ENCODE data around the gene GNMT. TPM values are rescaled to one million over a fixed set of nuclear protein-coding genes. Genes with fewer than 3 reads are reported as not detected.
A peak's percentile ranks its signal among the peaks of the same experiment; 100 is the strongest.

Gene GNMT
- total RNA-seq (under 1 TPM; 0.20 to 0.99 TPM), polyA plus RNA-seq (ENCODE audit: insufficient read length in 2 of 2) (1 to 10 TPM; 2.6 to 5.1 TPM)
- long read RNA-seq, donor 1, partial matches to known transcripts: 5 of 5 reads
- long read RNA-seq, donor 1, other reads (novel, unspliced or antisense): 0 of 5 reads
- long read RNA-seq, donor 2: 0 reads
- long read RNA-seq, donor 3: 0 reads
- long read RNA-seq, donor 4: 0 reads

- peaks cover 46% of the 10 kb centered on the region for H3K36me3 ChIP-seq (ENCODE audit: control insufficient read depth, insufficient read depth, low read length)
- H3K4me3 ChIP-seq (ENCODE audit: low read depth, low read length): peak within 1 kb of the TSS; percentile 47
- H3K27ac ChIP-seq (ENCODE audit: low read depth, low read length): no peak within 1 kb of the TSS
- peak in 2 of 6 donors; percentile 43 to 71 for DNase-seq (ENCODE audit: low read depth in 4 of 6, low spot score in 6 of 6)
- peaks cover 11% of the 10 kb centered on the region for H3K27me3 ChIP-seq (ENCODE audit: control insufficient read depth, insufficient read depth, low read length)
- H3K9me3 ChIP-seq (ENCODE audit: control insufficient read depth, insufficient read depth, low read length): no peaks in the 10 kb centered on the region
- WGBS (ENCODE audit: insufficient coverage): 4% methylated on average over 61 of the region's 62 CpGs
- peaks cover 16% of the 10 kb centered on the region for H3K4me1 ChIP-seq (ENCODE audit: control insufficient read depth, insufficient read depth, low read length)
These were observed at the start of gene GNMT for GRCh38 chr6:42960243-42961019. TSS of gene GNMT (plus strand) at chr6:42960754. CDS start at chr6:42960768, 14 bp downstream.

- peak overlapping the region; percentile 29 for H3K4me3 ChIP-seq (ENCODE audit: low read depth, low read length)
These were observed 49.2 kb upstream of the GNMT start for GRCh38 chr6:42911171-42912021.

GRCh38 chr6:42914546-42914945 lies 46.0 kb upstream of the GNMT start:
- 86% methylated on average over 3 of the region's 4 CpGs for WGBS (ENCODE audit: insufficient coverage)
- H3K4me1 ChIP-seq (ENCODE audit: control insufficient read depth, insufficient read depth, low read length): peaks cover 11% of the 10 kb centered on the region
- H3K4me3 ChIP-seq (ENCODE audit: low read depth, low read length): no peak overlapping the region
- H3K9me3 ChIP-seq (ENCODE audit: control insufficient read depth, insufficient read depth, low read length): no peaks in the 10 kb centered on the region
- no peaks in the 10 kb centered on the region for H3K36me3 ChIP-seq (ENCODE audit: control insufficient read depth, insufficient read depth, low read length)
- no peak for DNase-seq (ENCODE audit: low read depth in 4 of 6, low spot score in 6 of 6)
- H3K27ac ChIP-seq (ENCODE audit: low read depth, low read length): no peak overlapping the region
- H3K27me3 ChIP-seq (ENCODE audit: control insufficient read depth, insufficient read depth, low read length): no peaks in the 10 kb centered on the region

More at GRCh38 chr6:42911171-42912021, 49.2 kb upstream of the GNMT start:
- DNase-seq (ENCODE audit: low read depth in 4 of 6, low spot score in 6 of 6): peak in 1 of 6 donors; percentile 34
- 5% methylated on average over 46 of the region's 49 CpGs for WGBS (ENCODE audit: insufficient coverage)
- peak overlapping the region; percentile 40 for H3K27ac ChIP-seq (ENCODE audit: low read depth, low read length)
- no peaks in the 10 kb centered on the region for H3K36me3 ChIP-seq (ENCODE audit: control insufficient read depth, insufficient read depth, low read length)
- peaks cover 11% of the 10 kb centered on the region for H3K4me1 ChIP-seq (ENCODE audit: control insufficient read depth, insufficient read depth, low read length)
- no peaks in the 10 kb centered on the region for H3K9me3 ChIP-seq (ENCODE audit: control insufficient read depth, insufficient read depth, low read length)
- no peaks in the 10 kb centered on the region for H3K27me3 ChIP-seq (ENCODE audit: control insufficient read depth, insufficient read depth, low read length)

- WGBS (ENCODE audit: insufficient coverage): 84% methylated on average over 10 of the region's 10 CpGs
- DNase-seq (ENCODE audit: low read depth in 4 of 6, low spot score in 6 of 6): no peak
- no peaks in the 10 kb centered on the region for H3K36me3 ChIP-seq (ENCODE audit: control insufficient read depth, insufficient read depth, low read length)
- no peak within 1 kb of the TSS for H3K4me3 ChIP-seq (ENCODE audit: low read depth, low read length)
- no peak within 1 kb of the TSS for H3K27ac ChIP-seq (ENCODE audit: low read depth, low read length)
- no peaks in the 10 kb centered on the region for H3K9me3 ChIP-seq (ENCODE audit: control insufficient read depth, insufficient read depth, low read length)
- no peaks in the 10 kb centered on the region for H3K27me3 ChIP-seq (ENCODE audit: control insufficient read depth, insufficient read depth, low read length)
- peaks cover 11% of the 10 kb centered on the region for H3K4me1 ChIP-seq (ENCODE audit: control insufficient read depth, insufficient read depth, low read length)
These were observed 44.8 kb upstream of the GNMT start, which contains the start of gene PTCRA for GRCh38 chr6:42915732-42916131. TSS of gene PTCRA (plus strand) at chr6:42916053. CDS start at chr6:42916070, 17 bp downstream.

- DNase-seq (ENCODE audit: low read depth in 4 of 6, low spot score in 6 of 6): no peak
- H3K9me3 ChIP-seq (ENCODE audit: control insufficient read depth, insufficient read depth, low read length): no peaks in the 10 kb centered on the region
- H3K4me1 ChIP-seq (ENCODE audit: control insufficient read depth, insufficient read depth, low read length): peaks cover 7% of the 10 kb centered on the region
- no peaks in the 10 kb centered on the region for H3K36me3 ChIP-seq (ENCODE audit: control insufficient read depth, insufficient read depth, low read length)
- no peak overlapping the region for H3K4me3 ChIP-seq (ENCODE audit: low read depth, low read length)
- no peak overlapping the region for H3K27ac ChIP-seq (ENCODE audit: low read depth, low read length)
- no CpG with 5 or more reads among the region's 1 CpG for WGBS (ENCODE audit: insufficient coverage)
- H3K27me3 ChIP-seq (ENCODE audit: control insufficient read depth, insufficient read depth, low read length): no peaks in the 10 kb centered on the region
These were observed 44.3 kb upstream of the GNMT start for GRCh38 chr6:42916288-42916687.

GRCh38 chr6:42921801-42922200 lies 38.8 kb upstream of the GNMT start:
- DNase-seq (ENCODE audit: low read depth in 4 of 6, low spot score in 6 of 6): no peak
- whole genome bisulfite sequencing (ENCODE audit: insufficient coverage): 67% methylated on average over 4 of the region's 6 CpGs
- Histone ChIP-seq H3K4me1 (ENCODE audit: control insufficient read depth, insufficient read depth, low read length) (no peaks in the 10 kb centered on the region), H3K36me3 (ENCODE audit: control insufficient read depth, insufficient read depth, low read length) (no peaks in the 10 kb centered on the region), H3K4me3 (ENCODE audit: low read depth, low read length) (no peak overlapping the region), H3K9me3 (ENCODE audit: control insufficient read depth, insufficient read depth, low read length) (no peaks in the 10 kb centered on the region), H3K27ac (ENCODE audit: low read depth, low read length) (no peak overlapping the region), H3K27me3 (ENCODE audit: control insufficient read depth, insufficient read depth, low read length) (peaks cover 4% of the 10 kb centered on the region)

GRCh38 chr6:42923666-42924065 lies 36.9 kb upstream of the GNMT start:
- H3K4me3 ChIP-seq (ENCODE audit: low read depth, low read length): no peak overlapping the region
- no peaks in the 10 kb centered on the region for H3K36me3 ChIP-seq (ENCODE audit: control insufficient read depth, insufficient read depth, low read length)
- H3K4me1 ChIP-seq (ENCODE audit: control insufficient read depth, insufficient read depth, low read length): peaks cover 6% of the 10 kb centered on the region
- H3K9me3 ChIP-seq (ENCODE audit: control insufficient read depth, insufficient read depth, low read length): no peaks in the 10 kb centered on the region
- no peak for DNase-seq (ENCODE audit: low read depth in 4 of 6, low spot score in 6 of 6)
- whole genome bisulfite sequencing (ENCODE audit: insufficient coverage): 85% methylated on average over 2 of the region's 2 CpGs
- no peak overlapping the region for H3K27ac ChIP-seq (ENCODE audit: low read depth, low read length)
- peaks cover 4% of the 10 kb centered on the region for H3K27me3 ChIP-seq (ENCODE audit: control insufficient read depth, insufficient read depth, low read length)

- Histone ChIP-seq H3K4me3 (ENCODE audit: low read depth, low read length) (no peak overlapping the region), H3K4me1 (ENCODE audit: control insufficient read depth, insufficient read depth, low read length) (peaks cover 6% of the 10 kb centered on the region), H3K9me3 (ENCODE audit: control insufficient read depth, insufficient read depth, low read length) (no peaks in the 10 kb centered on the region), H3K27ac (ENCODE audit: low read depth, low read length) (no peak overlapping the region), H3K27me3 (ENCODE audit: control insufficient read depth, insufficient read depth, low read length) (peaks cover 4% of the 10 kb centered on the region), H3K36me3 (ENCODE audit: control insufficient read depth, insufficient read depth, low read length) (no peaks in the 10 kb centered on the region)
- WGBS (ENCODE audit: insufficient coverage): 43% methylated on average over 19 of the region's 23 CpGs
- DNase-seq (ENCODE audit: low read depth in 4 of 6, low spot score in 6 of 6): no peak
These were observed 35.2 kb upstream of the GNMT start for GRCh38 chr6:42925248-42925857.
